Osteoblast (primary cell): ENCODE measurements around the gene FGF11. TPM values are rescaled to one million over a fixed set of nuclear protein-coding genes. Genes with fewer than 3 reads are reported as not detected.

Source experiments
- DNase-seq: peaks from one replicate; pipeline ENCODE4 v3.0.0; 2011; ENCODE audit warnings: low spot score, mixed read lengths; ENCODE audit not compliant: insufficient read length; ENCODE audit errors: missing footprints
- H2AFZ ChIP-seq: 2 replicates; pipeline ENCODE4 v1.6.0; 2011; ENCODE audit warnings: mild to moderate bottlenecking, low read length
- H3K27ac ChIP-seq: 2 replicates; pipeline ENCODE4 v1.5.1; 2011; ENCODE audit warnings: mild to moderate bottlenecking, low read depth, low read length, moderate library complexity
- H3K27me3 ChIP-seq: 2 replicates; pipeline ENCODE4 v1.6.0; 2012; ENCODE audit warnings: mild to moderate bottlenecking, control low read depth, inconsistent platforms, low read length, moderate library complexity; ENCODE audit not compliant: insufficient read depth
- H3K36me3 ChIP-seq: 2 replicates; pipeline ENCODE4 v1.5.1; 2011; ENCODE audit warnings: mild to moderate bottlenecking, low read length, control low read depth, moderate library complexity; ENCODE audit not compliant: insufficient read depth
- H3K4me1 ChIP-seq: 2 replicates; pipeline ENCODE4 v1.5.1; 2011; ENCODE audit warnings: mild to moderate bottlenecking, low read length, control low read depth, moderate library complexity; ENCODE audit not compliant: insufficient read depth
- H3K4me2 ChIP-seq: 2 replicates; pipeline ENCODE4 v1.6.0; 2011; ENCODE audit warnings: mild to moderate bottlenecking, low read length; ENCODE audit not compliant: insufficient read depth
- H3K4me3 ChIP-seq: fragments of 200-600 bp; sonication (generic); 3 replicates; pipeline ENCODE4 v1.5.1; 2012; ENCODE audit warnings: mild to moderate bottlenecking, low read length, inconsistent platforms; ENCODE audit not compliant: insufficient read depth
- H3K79me2 ChIP-seq: 2 replicates; pipeline ENCODE4 v1.6.0; 2012; ENCODE audit warnings: mild to moderate bottlenecking, low read length, control low read depth, inconsistent platforms; ENCODE audit not compliant: insufficient read depth
- H3K9me3 ChIP-seq: 2 replicates; pipeline ENCODE4 v1.5.1; 2011; ENCODE audit warnings: low read depth, low read length, control low read depth
- H4K20me1 ChIP-seq: 2 replicates; pipeline ENCODE4 v1.6.0; 2012; ENCODE audit warnings: mild to moderate bottlenecking, low read length, control low read depth; ENCODE audit not compliant: insufficient read depth
- total RNA-seq: library from RNA; depleted of rRNA; stranded (reverse); fragments of >200 nt; gene quantifications from 2 replicates; pipeline ENCODE4 v1.2.3, GENCODE V29; 2012
- TF ChIP-seq, protein P1 (sequence below): IDR thresholded peaks from 2 replicates; pipeline ENCODE4 v1.5.1; 2011; ENCODE audit warnings: mild to moderate bottlenecking, low read depth, low read length, moderate library complexity; ENCODE audit errors: extremely low read depth

The FGF11 gene
- total RNA-seq, 1 donor: 0.36 TPM

DNA sequence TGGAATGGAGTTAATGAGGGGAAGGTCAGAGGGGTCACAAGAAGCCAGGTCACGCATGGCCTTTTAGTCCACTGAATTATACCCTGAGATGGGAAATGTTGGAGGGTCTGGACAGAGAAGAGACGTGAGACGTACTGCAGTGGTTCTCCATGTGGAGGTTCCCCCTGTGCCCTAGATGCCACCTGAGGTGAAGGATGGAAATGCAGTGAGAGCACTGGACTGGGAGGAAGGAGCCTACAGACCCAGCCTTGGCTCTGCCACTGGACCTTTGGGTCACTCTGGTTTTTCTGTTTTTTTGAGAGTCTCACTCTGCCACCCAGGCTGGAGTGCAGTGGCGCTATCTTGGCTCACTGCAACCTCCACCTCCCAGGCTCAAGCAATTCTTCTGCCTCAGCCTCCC is 43.2 kb upstream of the FGF11 start:
- H3K9me3 ChIP-seq: no peaks in the 10 kb centered on the region
- no peak overlapping the region for H3K27ac ChIP-seq
- no peak overlapping the region for H3K4me2 ChIP-seq
- H2AFZ ChIP-seq: no peak overlapping the region
- H3K79me2 ChIP-seq: peaks cover 7% of the 10 kb centered on the region
- peak; percentile 80 for DNase-seq
- TF ChIP-seq, protein P1, sequence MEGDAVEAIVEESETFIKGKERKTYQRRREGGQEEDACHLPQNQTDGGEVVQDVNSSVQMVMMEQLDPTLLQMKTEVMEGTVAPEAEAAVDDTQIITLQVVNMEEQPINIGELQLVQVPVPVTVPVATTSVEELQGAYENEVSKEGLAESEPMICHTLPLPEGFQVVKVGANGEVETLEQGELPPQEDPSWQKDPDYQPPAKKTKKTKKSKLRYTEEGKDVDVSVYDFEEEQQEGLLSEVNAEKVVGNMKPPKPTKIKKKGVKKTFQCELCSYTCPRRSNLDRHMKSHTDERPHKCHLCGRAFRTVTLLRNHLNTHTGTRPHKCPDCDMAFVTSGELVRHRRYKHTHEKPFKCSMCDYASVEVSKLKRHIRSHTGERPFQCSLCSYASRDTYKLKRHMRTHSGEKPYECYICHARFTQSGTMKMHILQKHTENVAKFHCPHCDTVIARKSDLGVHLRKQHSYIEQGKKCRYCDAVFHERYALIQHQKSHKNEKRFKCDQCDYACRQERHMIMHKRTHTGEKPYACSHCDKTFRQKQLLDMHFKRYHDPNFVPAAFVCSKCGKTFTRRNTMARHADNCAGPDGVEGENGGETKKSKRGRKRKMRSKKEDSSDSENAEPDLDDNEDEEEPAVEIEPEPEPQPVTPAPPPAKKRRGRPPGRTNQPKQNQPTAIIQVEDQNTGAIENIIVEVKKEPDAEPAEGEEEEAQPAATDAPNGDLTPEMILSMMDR: no peak
- no peak overlapping the region for H3K4me3 ChIP-seq
- no peaks in the 10 kb centered on the region for H3K27me3 ChIP-seq
- H3K4me1 ChIP-seq: peaks cover 15% of the 10 kb centered on the region
- peaks cover 17% of the 10 kb centered on the region for H3K36me3 ChIP-seq
- H4K20me1 ChIP-seq: no peaks in the 10 kb centered on the region

DNA sequence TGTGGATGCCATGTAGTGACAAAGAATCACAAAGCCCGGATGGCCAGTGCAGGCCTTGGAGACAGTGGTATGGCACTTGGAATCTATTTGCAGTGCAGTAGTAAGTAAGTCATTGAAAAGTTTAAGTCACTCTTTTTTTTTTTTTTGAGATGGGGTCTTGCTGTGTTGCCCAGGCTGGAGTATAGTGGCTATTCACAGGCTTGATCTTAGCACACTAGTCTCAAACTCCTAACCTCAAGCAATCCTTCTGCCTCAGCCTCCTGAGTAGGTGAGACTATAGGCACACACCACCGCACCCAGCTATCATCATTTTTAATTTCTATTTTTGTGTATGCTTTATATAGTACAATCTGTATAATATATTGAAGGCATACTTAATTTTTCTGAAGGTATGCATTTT is 40.7 kb upstream of the FGF11 start:
- TF ChIP-seq, protein P1: no peak
- Histone ChIP-seq H3K4me1 (peaks cover 18% of the 10 kb centered on the region), H3K27ac (no peak overlapping the region), H2AFZ (no peak overlapping the region), H4K20me1 (no peaks in the 10 kb centered on the region), H3K9me3 (no peaks in the 10 kb centered on the region), H3K79me2 (peaks cover 11% of the 10 kb centered on the region), H3K36me3 (no peaks in the 10 kb centered on the region), H3K4me3 (no peak overlapping the region), H3K4me2 (no peak overlapping the region), H3K27me3 (no peaks in the 10 kb centered on the region)
- no peak for DNase-seq

DNA sequence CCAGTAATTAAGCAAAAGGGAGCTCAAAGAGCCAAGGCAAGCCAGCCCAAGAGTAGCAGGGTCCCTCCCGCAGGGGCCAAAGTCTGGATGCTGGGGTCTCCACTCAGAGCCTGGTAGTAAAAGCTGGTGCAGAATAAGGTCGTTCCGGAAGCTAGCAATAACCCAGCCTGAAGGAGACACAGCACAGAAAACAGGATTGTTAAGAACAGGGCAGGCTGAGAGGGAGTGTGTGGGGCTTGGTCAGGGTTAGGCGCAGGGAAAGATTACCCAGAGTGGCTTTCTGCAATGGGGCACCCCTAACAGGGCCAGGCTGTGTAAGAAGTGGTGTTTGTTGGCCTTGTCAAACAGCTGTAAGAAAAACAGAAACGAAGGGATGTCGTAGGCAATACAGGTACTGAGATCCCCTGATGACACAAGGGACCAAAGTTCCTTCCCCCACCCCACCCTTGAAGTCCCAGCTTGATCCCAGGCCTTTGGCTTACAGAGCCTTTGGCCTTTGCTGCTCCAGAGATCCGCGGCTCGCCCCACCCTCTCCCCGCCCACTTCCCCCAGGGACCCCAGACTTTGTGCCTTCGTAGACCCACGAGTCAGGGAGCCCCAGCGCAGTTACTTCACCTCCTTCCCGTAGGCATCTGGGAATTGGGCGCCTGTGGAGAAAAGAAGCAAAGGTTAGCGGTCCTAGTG is 36.1 kb upstream of the FGF11 start:
- Histone ChIP-seq H3K79me2 (peaks cover 10% of the 10 kb centered on the region), H3K4me3 (peak overlapping the region; percentile 85), H3K27me3 (no peaks in the 10 kb centered on the region), H3K4me1 (peaks cover 17% of the 10 kb centered on the region), H3K4me2 (peak overlapping the region; percentile 98), H3K36me3 (no peaks in the 10 kb centered on the region), H4K20me1 (peaks cover 6% of the 10 kb centered on the region), H2AFZ (peak overlapping the region; percentile 94), H3K27ac (peak overlapping the region; percentile 61), H3K9me3 (no peaks in the 10 kb centered on the region)
- DNase-seq: no peak
- TF ChIP-seq, protein P1: no peak

DNA sequence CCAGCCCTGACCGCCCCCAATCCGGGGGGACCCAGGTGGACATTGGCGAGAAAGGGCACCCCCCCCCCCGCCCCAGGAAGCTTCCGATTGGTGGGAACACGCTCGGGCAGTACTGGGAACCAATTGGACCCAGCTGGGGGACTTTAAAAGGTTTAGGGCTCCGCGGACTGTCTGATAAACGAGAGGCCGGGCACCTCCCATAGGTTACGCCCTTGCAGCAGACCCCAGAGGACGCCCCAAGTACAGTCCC is 35.7 kb upstream of the FGF11 start:
- Histone ChIP-seq H2AFZ (peak overlapping the region; percentile 94), H3K79me2 (peaks cover 10% of the 10 kb centered on the region), H3K4me1 (peaks cover 17% of the 10 kb centered on the region), H4K20me1 (peaks cover 6% of the 10 kb centered on the region), H3K4me2 (peak overlapping the region; percentile 98), H3K36me3 (peaks cover 2% of the 10 kb centered on the region), H3K4me3 (peak overlapping the region; percentile 85), H3K27ac (peak overlapping the region; percentile 61), H3K9me3 (no peaks in the 10 kb centered on the region), H3K27me3 (no peaks in the 10 kb centered on the region)
- TF ChIP-seq, protein P1: no peak
- peak; percentile 99 for DNase-seq
